Activated CD8-positive, alpha-beta memory T cell treated with anti-CD3 and anti-CD28 coated beads for 48 hours (primary cell): ENCODE data around the gene ANKRD33B.
A peak's percentile ranks its signal among the peaks of the same experiment; 100 is the strongest.
"Not testable (repeated sequence)": the region's sequence is repeated elsewhere in the genome, so short reads cannot be mapped to it uniquely, and the experiment has no call there.

Experiments used
- DNase-seq, 3 experiments: peaks; one replicate each; pipeline ENCODE4 v3.0.0-alpha.2; 2020; ENCODE audit warnings: low read depth in 2 of 3, low spot score in 2 of 3

The ANKRD33B gene

DNA sequence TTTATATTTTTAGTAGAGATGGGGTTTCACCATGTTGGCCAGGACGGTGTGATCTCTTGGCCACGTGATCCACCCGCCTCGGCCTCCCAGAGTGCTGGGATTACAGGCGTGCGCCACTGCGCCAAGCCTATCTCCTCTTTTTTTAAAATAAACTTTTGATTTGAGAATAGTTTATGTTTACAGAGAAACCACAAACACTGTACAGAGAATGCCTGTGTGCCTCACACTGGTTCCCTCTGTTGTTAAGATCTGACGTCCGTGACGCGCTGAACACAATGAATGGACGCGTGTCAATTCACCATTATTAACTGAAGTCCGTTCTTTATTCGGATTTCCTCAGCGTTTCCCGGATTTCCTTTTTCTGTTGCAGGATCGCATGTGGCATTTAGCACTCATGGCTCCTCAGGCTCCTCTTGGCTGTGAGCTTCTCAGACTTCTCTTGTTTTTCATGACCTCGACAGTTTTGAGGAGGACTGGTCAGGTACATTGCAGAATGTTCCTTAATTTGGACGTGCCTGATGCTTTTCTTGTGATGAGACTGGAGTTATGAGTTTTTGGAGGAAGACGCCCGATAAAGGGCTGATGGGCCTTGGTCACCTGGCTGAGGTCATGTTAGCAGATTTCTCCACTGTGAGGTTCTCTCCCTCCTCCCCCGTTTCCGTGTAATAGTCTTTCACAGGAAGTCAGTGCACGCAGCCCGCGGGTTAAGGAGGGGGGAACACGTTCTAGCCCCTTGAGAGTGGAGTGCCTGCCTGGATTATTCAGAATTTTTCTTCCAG is 69.6 kb downstream of the ANKRD33B start:
- DNase-seq, result peak in 1 of 3 experiments; percentile 33

DNA sequence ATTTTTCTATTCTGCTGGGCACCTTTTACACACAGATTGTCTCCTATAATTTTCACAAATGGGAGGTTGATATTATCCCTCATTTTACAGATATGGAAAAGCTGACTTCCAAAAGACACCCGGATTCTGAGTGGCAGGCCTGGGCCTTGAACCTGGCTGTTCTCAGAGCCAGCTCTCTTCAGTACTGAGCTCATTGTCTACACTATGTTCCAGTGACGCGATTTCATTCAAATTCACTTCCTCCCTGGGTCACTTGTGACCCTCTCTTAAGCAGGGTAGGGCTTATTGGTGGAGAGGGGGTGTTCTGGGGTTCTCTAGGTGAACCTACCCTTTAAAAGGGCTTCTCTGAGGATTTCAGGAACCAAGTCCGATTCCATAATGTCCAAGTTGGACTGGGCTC is 70.2 kb downstream of the ANKRD33B start:
- DNase-seq, result no peak

DNA sequence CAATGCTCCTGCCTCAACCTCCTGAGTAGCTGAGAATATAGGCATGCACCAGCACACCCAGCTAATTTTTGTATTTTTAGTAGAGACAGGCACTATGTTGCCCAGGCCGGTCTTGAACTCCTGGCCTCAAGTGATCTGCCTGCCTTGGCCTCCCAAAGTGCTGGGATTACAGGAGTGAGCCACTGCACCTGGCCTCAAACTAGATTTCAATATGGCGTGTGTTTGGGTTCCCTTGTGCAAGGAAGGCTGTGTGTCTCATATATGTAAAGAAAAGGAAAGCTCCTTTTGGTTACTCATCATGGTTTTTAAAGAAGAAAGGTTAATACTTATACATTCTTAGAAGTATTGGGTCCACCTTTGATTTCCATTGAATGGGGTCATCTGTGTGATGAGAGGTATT is 70.7 kb downstream of the ANKRD33B start:
- no peak for DNase-seq

DNA sequence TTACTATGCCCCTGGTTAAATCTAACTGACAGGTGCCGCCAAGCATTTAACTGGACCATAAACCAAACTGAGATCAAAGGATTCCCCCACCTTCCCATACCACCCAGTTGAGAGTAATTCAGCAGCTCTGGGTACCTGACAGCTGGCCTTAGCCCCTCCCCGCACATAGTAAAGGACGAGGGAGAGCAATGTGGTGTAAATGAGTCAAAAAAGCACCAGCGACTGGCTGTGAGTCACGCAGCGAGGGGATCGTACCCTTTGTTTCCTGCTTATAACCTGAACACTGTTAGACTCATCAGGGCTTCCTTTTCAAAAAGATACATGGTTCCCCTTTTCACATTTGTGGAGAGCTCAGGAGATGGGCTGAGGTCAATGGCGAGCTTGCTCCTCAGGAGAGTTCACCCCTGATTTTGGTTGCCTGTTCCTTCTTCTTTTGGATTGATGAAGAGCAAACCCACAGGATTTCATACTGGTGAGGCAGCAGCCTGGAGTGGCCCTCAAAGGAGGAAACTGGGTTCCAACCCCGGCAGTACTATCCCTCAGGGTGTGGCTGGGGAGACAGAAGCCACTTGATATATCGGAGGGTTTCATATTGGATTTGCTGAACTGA is 71.5 kb downstream of the ANKRD33B start:
- DNase-seq, result peak; percentile 25 to 61 (median 52)

DNA sequence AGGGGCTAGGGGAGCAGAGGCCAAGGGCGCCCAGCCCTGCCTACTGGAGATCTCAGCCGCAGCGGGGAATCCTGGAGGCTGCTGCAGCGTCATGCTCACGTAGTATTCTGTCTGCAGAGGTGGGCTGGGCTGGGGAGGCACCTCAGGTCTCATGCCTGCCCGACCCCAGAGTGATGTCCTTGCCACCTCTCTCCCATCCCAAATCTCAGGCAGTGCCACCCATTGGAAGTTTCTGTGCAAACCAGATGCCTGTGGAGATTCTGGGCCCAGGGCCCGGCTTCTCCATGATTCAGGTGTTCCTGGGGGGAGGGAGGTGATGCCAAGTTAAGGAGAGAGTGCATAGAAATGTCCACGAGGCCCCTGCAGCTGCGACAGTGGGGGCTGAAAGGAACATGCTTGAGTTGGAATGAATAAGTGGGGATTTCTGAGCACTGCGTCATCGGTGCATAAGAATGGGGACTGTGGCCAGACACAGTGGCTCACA is 72.0 kb downstream of the ANKRD33B start:
- DNase-seq, result no peak

DNA sequence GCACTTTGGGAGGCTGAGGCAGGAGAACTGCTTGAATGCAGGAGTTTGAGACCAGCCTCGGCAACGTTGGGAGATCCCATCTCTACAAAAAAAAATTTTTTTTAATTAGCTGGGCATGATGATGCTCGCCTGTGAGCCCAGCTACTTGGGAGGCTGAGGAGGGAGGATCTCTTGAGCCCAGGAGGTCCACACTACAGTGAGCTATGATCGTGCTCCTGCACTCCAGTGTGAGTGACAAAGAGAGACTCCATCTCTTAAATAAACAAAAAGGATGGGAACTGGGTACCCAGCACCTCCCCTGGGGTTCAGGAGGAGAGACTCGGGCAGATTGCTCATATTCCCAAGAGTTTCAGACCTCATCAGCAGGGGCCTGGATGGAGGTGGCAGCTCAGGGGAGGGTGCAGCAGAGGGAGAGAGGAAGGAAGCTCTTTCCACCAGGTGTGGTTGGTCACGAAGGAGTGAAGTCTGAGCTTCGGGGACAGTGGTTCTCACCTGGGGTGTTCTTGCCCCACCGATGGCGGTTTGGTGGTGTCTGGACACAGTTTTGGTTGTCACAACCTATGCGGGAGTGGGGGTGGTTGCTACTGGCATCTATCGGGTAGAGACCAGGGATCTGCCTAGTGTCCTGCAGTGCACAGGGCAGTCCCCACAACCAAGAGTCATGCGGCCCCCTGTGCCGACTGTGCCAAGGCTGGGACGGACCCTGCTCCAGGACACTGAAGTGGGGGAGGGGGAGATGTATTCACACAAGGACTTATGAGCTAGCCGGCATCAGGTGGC is 72.7 kb downstream of the ANKRD33B start:
- no peak for DNase-seq

GRCh38 chr5:10637944-10638343 is 74.1 kb downstream of the ANKRD33B start:
- no peak for DNase-seq

GRCh38 chr5:10638723-10639122 is 74.9 kb downstream of the ANKRD33B start:
- DNase-seq, result not testable (repeated sequence)

DNA sequence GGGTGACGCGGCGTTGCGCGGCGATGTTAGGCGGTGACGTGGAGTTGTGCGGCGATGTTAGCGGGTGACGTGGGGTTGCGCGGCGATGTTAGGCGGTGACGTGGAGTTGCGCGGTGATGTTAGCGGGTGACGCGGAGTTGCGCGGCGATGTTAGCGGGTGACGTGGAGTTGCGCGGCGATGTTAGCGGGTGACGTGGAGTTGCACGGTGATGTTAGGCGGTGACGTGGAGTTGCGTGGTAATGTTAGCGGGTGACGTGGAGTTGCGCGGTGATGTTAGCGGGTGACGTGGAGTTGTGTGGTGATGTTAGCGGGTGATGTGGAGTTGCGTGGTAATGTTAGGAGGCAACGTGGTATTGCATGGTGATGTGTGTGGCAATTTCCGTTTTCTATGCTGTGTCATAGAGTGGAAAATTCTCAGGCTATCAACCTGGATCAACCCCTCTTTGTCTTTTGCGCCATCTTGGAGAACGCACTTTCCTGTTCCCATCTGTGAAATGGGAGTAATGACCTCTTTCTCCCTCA is 76.0 kb downstream of the ANKRD33B start:
- DNase-seq, result no peak

GRCh38 chr5:10642367-10642766 is 78.5 kb downstream of the ANKRD33B start:
- no peak for DNase-seq

DNA sequence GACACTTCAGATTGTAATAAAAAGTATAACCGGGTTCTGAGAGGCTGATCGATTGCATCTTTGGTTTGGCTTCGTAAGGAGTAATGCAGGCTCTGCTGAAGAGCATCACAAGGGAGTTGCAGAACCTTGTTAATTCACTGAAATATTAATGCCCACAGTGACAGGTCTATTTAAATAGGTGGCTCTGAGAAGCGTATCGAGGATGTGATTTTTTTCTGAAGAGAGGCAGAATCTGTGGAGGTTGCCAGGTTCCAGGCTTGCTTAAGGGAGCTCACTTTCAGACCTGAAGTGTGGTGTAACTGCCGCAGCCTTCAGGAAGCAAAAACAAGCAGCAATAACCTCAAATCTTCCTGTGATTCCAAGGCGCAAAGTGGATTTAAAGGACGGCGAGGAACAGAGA is 80.3 kb downstream of the ANKRD33B start:
- DNase-seq, result no peak

GRCh38 chr5:10645146-10645545 is 81.3 kb downstream of the ANKRD33B start:
- DNase-seq, result no peak

DNA sequence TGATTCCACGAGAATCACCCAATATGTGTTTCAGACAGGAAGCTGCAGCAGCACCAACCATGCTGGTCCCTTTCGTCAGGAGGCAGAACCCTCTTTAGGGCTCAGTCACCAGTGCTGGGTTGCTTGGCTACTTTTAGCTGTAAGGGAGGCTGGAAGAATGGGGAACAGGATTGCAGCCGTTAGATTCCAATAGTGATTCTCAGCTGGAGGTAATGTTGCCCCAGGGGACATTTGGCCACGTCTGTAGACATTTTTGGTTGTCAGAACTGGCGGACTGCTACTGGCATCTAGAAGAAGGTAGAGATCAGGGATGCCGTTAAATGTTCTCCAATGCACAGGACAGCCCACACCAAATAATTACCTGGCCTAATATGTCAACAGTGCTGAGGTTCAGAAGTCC is 81.8 kb downstream of the ANKRD33B start:
- no peak for DNase-seq

DNA sequence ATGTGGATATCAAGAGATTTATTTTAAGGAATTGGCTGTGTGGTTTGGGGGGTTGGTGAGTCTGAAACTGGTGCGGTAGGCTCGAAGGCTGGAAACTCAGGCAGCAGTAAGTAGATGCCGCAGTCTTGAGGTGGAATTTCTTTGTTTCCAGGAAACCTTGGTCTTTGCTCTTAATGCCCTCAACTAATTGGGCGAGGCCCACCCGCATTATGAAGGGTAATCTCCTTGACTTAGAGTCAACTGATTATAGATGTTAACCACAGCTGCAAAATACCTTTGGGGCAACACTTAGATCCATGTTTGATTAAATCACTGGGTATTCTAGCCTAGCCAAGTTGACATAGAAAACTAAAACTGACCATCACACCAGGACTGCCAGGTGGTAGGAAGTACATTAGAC is 83.8 kb downstream of the ANKRD33B start:
- DNase-seq, result no peak

DNA sequence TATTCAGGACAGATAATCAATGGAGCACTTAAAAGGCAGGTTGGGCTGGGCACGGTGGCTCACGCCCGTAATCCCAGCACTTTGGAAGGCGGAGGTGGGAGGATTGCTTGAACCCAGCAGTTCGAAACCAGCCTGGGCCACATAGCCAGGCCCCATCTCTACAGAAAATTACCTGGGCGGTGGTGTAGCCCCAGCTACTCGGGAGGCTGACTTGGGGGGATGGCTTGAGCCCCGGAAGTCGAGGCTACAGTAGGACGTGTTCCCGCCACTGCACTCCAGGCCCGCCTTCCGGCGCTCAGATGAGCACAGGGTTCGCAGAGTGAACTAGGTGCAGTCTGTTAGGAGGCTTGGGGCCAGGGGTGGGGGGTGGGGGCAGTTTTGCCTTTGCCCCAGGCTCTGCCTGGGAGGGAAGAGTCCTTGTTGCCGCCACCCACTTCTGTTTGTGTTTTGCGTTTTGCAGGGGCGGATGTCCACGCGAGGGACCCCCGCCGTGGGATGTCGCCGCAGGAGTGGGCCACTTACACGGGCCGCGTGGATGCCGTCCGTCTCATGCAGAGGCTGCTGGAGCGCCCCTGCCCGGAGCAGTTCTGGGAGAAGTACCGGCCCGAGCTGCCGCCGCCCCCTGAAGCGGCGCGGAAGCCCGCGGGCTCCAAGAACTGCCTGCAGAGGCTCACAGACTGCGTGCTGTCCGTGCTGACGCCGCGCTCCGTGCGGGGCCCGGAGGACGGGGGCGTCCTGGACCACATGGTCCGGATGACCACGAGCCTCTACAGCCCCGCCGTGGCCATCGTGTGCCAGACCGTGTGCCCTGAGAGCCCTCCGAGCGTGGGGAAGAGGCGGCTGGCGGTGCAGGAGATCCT is 85.2 kb downstream of the ANKRD33B start:
- DNase-seq, result no peak

DNA sequence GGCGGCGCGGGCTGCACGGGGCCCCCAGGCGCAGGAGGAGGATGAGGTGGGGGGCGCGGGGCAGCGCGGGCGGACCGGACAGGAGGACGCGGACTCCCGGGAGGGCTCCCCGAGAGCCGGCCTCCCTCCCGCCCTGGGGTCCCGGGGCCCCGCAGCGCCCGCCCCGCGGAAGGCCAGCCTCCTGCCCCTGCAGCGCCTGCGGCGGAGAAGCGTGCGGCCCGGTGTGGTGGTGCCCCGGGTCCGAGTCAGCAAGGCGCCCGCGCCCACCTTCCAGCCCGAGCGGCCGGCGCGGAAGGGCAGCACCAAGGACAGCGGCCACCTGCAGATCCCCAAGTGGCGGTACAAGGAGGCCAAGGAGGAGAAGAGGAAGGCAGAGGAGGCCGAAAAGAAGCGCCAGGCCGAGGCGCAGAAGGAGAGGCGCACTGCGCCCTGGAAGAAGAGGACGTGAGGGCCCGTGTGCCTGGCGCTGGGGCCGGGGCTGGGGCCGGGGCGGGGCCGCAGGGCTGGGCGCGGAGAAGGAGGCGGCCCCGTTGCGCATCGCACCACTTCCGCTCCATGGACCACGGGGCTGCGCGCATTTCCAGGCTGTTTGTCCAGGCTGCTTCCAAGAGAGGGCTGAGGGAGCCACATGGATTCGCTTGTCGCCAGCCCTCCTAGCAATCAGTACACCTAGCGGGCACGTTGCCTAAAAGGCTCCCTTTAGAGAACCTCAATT is 86.0 kb downstream of the ANKRD33B start:
- no peak for DNase-seq

DNA sequence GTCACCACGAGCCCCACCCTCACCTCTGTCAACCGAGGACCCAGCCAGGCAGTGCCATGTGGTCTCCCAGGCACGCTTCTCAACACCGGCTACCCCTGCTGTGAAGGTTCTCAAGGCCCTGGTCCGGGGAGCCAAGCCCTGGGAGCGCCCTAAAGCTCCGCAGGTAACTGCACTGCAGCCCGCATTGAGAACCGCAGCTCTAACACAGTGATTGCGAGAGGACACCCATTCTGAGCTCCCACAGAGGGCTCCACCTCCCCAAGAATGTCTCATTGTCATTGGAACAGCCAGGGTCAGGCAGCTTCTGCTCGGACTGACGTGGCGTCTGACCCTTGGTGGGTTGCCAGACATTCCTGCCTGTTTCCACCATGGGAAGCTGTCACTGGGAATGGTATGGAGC is 88.3 kb downstream of the ANKRD33B start:
- no peak for DNase-seq

GRCh38 chr5:10652606-10653005 is 88.7 kb downstream of the ANKRD33B start:
- no peak for DNase-seq

GRCh38 chr5:10653043-10653442 is 89.2 kb downstream of the ANKRD33B start:
- DNase-seq, result no peak

GRCh38 chr5:10653751-10654400 is 90.0 kb downstream of the ANKRD33B start:
- no peak for DNase-seq
